Keratinocyte (primary cell): ENCODE measurements around the gene MTO1. TPM values are rescaled to one million over a fixed set of nuclear protein-coding genes. Genes with fewer than 3 reads are reported as not detected.

Experiments
- DNase-seq: peaks from one replicate; pipeline ENCODE4 v3.0.0-alpha.2; 2011; ENCODE audit warnings: low read depth, missing footprints, low spot score
- FAIRE-seq: peaks from 2 replicates; lab custom pipeline; 2011; peaks lifted over from hg19 to GRCh38; lab: Jason Lieb, UNC
- H2AFZ ChIP-seq: 2 replicates; pipeline ENCODE4 v1.6.0; 2012; ENCODE audit warnings: low read length, control low read depth, inconsistent platforms; ENCODE audit not compliant: control insufficient read depth
- H3K27ac ChIP-seq: 2 replicates; pipeline ENCODE4 v1.5.1; 2011; ENCODE audit warnings: low read length; ENCODE audit not compliant: control insufficient read depth, insufficient read depth
- H3K27me3 ChIP-seq: 3 replicates; pipeline ENCODE4 v1.6.0; 2011; ENCODE audit warnings: low read length; ENCODE audit not compliant: control insufficient read depth, insufficient read depth; ENCODE audit errors: extremely low read depth
- H3K36me3 ChIP-seq, 2 experiments: 2 replicates in 1 of 2; 3 replicates in 1 of 2; pipeline ENCODE4 v1.5.1; 2011; ENCODE audit warnings: low read length in 2 of 2, mild to moderate bottlenecking in 1 of 2; ENCODE audit not compliant: control insufficient read depth in 2 of 2, insufficient read depth in 2 of 2; ENCODE audit errors: extremely low read depth in 1 of 2
- H3K4me1 ChIP-seq: 3 replicates; pipeline ENCODE4 v1.5.1; 2011; ENCODE audit warnings: low read length; ENCODE audit not compliant: control insufficient read depth, insufficient read depth; ENCODE audit errors: extremely low read depth
- H3K4me2 ChIP-seq: 3 replicates; pipeline ENCODE4 v1.6.0; 2011; ENCODE audit warnings: low read depth, low read length; ENCODE audit not compliant: control insufficient read depth, insufficient read depth; ENCODE audit errors: extremely low read depth
- H3K4me3 ChIP-seq, 3 experiments: fragments of 200-600 bp in 1 of 3; sonication (generic) in 1 of 3; 2 replicates in 2 of 3; 3 replicates in 1 of 3; pipeline ENCODE4 v1.5.1; 2011 to 2016; ENCODE audit warnings: low read length in 3 of 3, mild to moderate bottlenecking in 3 of 3, control low read depth in 2 of 3, inconsistent platforms in 1 of 3, low read depth in 1 of 3, mixed read lengths in 1 of 3, mixed run types in 1 of 3, moderate library complexity in 1 of 3; ENCODE audit not compliant: control insufficient read depth in 2 of 3, insufficient read depth in 2 of 3; ENCODE audit errors: extremely low read depth in 1 of 3
- H3K79me2 ChIP-seq: 2 replicates; pipeline ENCODE4 v1.6.0; 2012; ENCODE audit warnings: low read length; ENCODE audit not compliant: control insufficient read depth, insufficient read depth
- H3K9ac ChIP-seq: 3 replicates; pipeline ENCODE4 v1.6.0; 2011; ENCODE audit warnings: low read length; ENCODE audit not compliant: control insufficient read depth, insufficient read depth; ENCODE audit errors: extremely low read depth
- H3K9me1 ChIP-seq: 3 replicates; pipeline ENCODE4 v1.6.0; 2011; ENCODE audit warnings: low read length; ENCODE audit not compliant: control insufficient read depth, insufficient read depth; ENCODE audit errors: extremely low read depth
- H3K9me3 ChIP-seq: 2 replicates; pipeline ENCODE4 v1.5.1; 2012; ENCODE audit warnings: low read depth, low read length; ENCODE audit not compliant: control insufficient read depth
- H4K20me1 ChIP-seq: 3 replicates; pipeline ENCODE4 v1.6.0; 2011; ENCODE audit warnings: low read length; ENCODE audit not compliant: control insufficient read depth, insufficient read depth; ENCODE audit errors: extremely low read depth
- EZH2 ChIP-seq: IDR thresholded peaks from one replicate; pipeline ENCODE4 v1.6.1; 2012; ENCODE audit warnings: inconsistent platforms, mild to moderate bottlenecking, low read length, moderate library complexity
- dilution Hi-C: fragments of 300-500 bp; cut with MboI; formaldehyde crosslinking; loops from one replicate; pipeline ENCODE4 v1.7.0; 2020; ENCODE audit warnings: low sequenced_read_pairs; ENCODE audit not compliant: extremely low pct_ligation_motif_present
- polyA plus RNA-seq, 5 experiments: library from polyadenylated mRNA; depleted of rRNA in 3 of 5; stranded (reverse) in 3 of 5; stranded (forward) in 1 of 5; unstranded in 1 of 5; fragments of >200 nt; gene quantifications; 1 replicate in 1 of 5; 2 replicates in 3 of 5; 3 replicates in 1 of 5; pipeline versions ENCODE4 v1.2.1 to v1.2.3, GENCODE V29; 2011 to 2012; ENCODE audit warnings: missing spikeins in 2 of 5, low read depth in 1 of 5, low replicate concordance in 1 of 5
- TF ChIP-seq, protein P1 (sequence below), 3 experiments: IDR thresholded peaks in 1 of 3; conservative IDR thresholded peaks in 1 of 3; optimal IDR thresholded peaks in 1 of 3; 2 replicates in 2 of 3; 3 replicates in 1 of 3; pipeline versions ENCODE3 to v1.5.1; 2011; ENCODE audit warnings: low read length in 3 of 3, mild to moderate bottlenecking in 3 of 3, moderate library complexity in 2 of 3, control low read depth in 1 of 3, inconsistent platforms in 1 of 3; ENCODE audit not compliant: insufficient read depth in 2 of 3; ENCODE audit errors: extremely low read depth in 1 of 3

Gene MTO1
- polyA plus RNA-seq, 1 donor (not counting 4 experiments of a cell fraction or from before 2014, with no cell fraction given), result 24.5 TPM

DNA sequence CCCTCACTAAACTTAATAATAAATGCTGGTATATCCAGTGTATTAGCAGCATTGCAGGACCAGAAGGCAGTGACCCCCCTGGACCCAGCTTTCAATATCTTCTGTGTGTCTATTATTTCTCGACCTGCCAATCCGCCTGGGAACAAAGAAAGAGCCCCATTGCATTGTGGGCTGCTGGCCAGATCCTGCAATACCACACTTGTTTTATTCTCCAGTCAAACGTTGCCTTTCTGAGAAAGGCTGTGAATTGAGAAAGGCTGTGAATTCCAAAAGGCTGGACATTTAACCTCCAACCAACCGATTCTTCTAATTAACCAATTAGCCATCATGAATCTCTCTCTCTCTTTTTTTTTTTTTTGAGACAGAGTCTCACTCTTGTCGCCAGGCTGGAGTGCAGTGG lies 1.5 kb upstream of the MTO1 start:
- Histone ChIP-seq H3K4me1 (peaks cover 10% of the 10 kb centered on the region), H3K4me3 (no peak overlapping the region), H3K27me3 (no peaks in the 10 kb centered on the region), H3K4me2 (no peak overlapping the region), H3K9me1 (no peaks in the 10 kb centered on the region), H3K36me3 (peaks cover 2 to 4% of the 10 kb centered on the region in 2 experiments), H2AFZ (no peak overlapping the region), H4K20me1 (no peaks in the 10 kb centered on the region), H3K9me3 (no peaks in the 10 kb centered on the region), H3K9ac (no peak overlapping the region), H3K27ac (no peak overlapping the region), H3K79me2 (peaks cover 24% of the 10 kb centered on the region)
- TF ChIP-seq, protein P1, sequence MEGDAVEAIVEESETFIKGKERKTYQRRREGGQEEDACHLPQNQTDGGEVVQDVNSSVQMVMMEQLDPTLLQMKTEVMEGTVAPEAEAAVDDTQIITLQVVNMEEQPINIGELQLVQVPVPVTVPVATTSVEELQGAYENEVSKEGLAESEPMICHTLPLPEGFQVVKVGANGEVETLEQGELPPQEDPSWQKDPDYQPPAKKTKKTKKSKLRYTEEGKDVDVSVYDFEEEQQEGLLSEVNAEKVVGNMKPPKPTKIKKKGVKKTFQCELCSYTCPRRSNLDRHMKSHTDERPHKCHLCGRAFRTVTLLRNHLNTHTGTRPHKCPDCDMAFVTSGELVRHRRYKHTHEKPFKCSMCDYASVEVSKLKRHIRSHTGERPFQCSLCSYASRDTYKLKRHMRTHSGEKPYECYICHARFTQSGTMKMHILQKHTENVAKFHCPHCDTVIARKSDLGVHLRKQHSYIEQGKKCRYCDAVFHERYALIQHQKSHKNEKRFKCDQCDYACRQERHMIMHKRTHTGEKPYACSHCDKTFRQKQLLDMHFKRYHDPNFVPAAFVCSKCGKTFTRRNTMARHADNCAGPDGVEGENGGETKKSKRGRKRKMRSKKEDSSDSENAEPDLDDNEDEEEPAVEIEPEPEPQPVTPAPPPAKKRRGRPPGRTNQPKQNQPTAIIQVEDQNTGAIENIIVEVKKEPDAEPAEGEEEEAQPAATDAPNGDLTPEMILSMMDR (optimal IDR thresholded peaks at IDR 0.05 in 1 of 3, IDR thresholded peaks at IDR 0.05 in 1 of 3, conservative IDR thresholded peaks at IDR 0.05 in 1 of 3; ENCODE audit: extremely low read depth in 1 of 3, insufficient read depth in 2 of 3, low read length in 3 of 3), result no peak
- no peak for TF ChIP-seq EZH2
- FAIRE-seq (no peak), DNase-seq (no peak)
- dilution Hi-C loops, result no loop called here

DNA sequence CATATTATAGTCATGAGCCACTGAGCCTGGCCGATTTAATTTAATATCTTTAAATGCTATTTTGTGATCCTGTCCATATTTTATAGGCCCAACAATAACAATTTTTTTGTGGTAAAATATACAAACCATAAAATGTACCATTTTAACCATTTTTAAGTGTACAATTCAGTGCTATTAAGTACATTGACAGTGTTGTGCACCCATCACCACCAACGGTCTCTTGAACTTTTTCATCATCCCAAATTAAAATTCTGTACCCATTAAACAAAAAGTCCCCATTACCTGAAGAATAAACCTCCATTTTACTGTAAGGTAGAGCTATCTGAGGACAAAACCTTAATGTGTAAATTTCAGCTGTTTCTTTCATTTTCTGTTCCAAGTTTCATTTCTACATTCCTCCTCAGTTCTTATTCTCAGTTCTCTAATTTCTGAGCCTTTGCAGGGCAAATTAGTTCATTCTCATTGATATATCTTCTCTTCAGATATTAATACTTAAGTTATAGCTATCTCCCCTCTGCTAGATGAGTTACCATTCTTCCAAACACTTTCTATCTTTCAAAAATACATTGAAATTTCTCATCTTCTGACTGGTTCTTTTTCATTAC lies 10.3 kb downstream of the MTO1 start:
- peaks cover 6 to 12% of the 10 kb centered on the region in 2 experiments for H3K36me3 ChIP-seq
- H3K79me2 ChIP-seq, result no peaks in the 10 kb centered on the region
- H2AFZ ChIP-seq, result no peak overlapping the region
- FAIRE-seq (no peak), DNase-seq (no peak)
- TF ChIP-seq EZH2, result no peak
- TF ChIP-seq, protein P1 (optimal IDR thresholded peaks at IDR 0.05 in 1 of 3, IDR thresholded peaks at IDR 0.05 in 1 of 3, conservative IDR thresholded peaks at IDR 0.05 in 1 of 3; ENCODE audit: extremely low read depth in 1 of 3, insufficient read depth in 2 of 3, low read length in 3 of 3), result no peak
- no peaks in the 10 kb centered on the region for H3K27me3 ChIP-seq
- no peak overlapping the region for H3K4me3 ChIP-seq
- no peaks in the 10 kb centered on the region for H4K20me1 ChIP-seq
- H3K27ac ChIP-seq, result no peak overlapping the region
- H3K9me3 ChIP-seq, result no peaks in the 10 kb centered on the region
- H3K4me2 ChIP-seq, result no peak overlapping the region
- no peaks in the 10 kb centered on the region for H3K9me1 ChIP-seq
- H3K9ac ChIP-seq, result no peak overlapping the region
- no peaks in the 10 kb centered on the region for H3K4me1 ChIP-seq
- dilution Hi-C loops, result no loop called here
